A549 (cell line): Measurements from ENCODE around the gene GHITM. TPM values are rescaled to one million over a fixed set of nuclear protein-coding genes. Genes with fewer than 3 reads are reported as not detected.
A peak's percentile ranks its signal among the peaks of the same experiment; 100 is the strongest.
"Not testable (repeated sequence)": the region's sequence is repeated elsewhere in the genome, so short reads cannot be mapped to it uniquely, and the experiment has no call there.

Experiments
- ATAC-seq, 2 experiments: fragments of 200-7000 bp in 1 of 2; fragments of >200 bp in 1 of 2; cut with Nextera tagmentation in 1 of 2; cut with Tn5 transposase in 1 of 2; 3 replicates each; pipeline versions ENCODE4 v1.8.0 to v1.9.1; 2018 to 2020; ENCODE audit warnings: mild to moderate bottlenecking in 1 of 2, moderate library complexity in 1 of 2
- CTCF ChIA-PET: fragments of 300-600 bp; sonication (Branson Sonifier 250); formaldehyde crosslinking; extraction: SDS; loops from one replicate; lab custom pipeline; 2021; ENCODE audit warnings: antibody characterized with exemption, inconsistent platforms; lab: Yijun Ruan, JAX
- POLR2A ChIA-PET: fragments of 350-600 bp; formaldehyde crosslinking; extraction: SDS; loops from one replicate; lab custom pipeline; 2021; ENCODE audit warnings: antibody characterized with exemption, inconsistent platforms; lab: Yijun Ruan, JAX
- DNase-seq, 2 experiments: peaks; one replicate each; pipeline versions ENCODE4 v3.0.0 to v3.0.0-alpha.2; 2011 to 2016; ENCODE audit warnings: low read depth in 1 of 2, low spot score in 1 of 2
- FAIRE-seq: peaks from 2 replicates; lab custom pipeline; 2011; peaks lifted over from hg19 to GRCh38; lab: Jason Lieb, UNC
- H3K27ac ChIP-seq, 2 experiments: fragments of >200 bp; sonication (Bioruptor Twin); formaldehyde crosslinking; 3 replicates each; pipeline ENCODE4 v1.5.1; 2016 to 2017
- H3K4me1 ChIP-seq: fragments of >200 bp; sonication (Bioruptor Twin); formaldehyde crosslinking; 3 replicates; pipeline ENCODE4 v1.6.1; 2016
- H3K4me2 ChIP-seq: fragments of >200 bp; sonication (Bioruptor Twin); formaldehyde crosslinking; 3 replicates; pipeline ENCODE4 v1.6.1; 2016
- H3K4me3 ChIP-seq: fragments of >200 bp; sonication (Bioruptor Twin); formaldehyde crosslinking; 3 replicates; pipeline ENCODE4 v1.5.1; 2016
- H3K9me3 ChIP-seq: fragments of >200 bp; sonication (Bioruptor Twin); formaldehyde crosslinking; 3 replicates; pipeline ENCODE4 v1.6.1; 2016
- CHD2 ChIP-seq: fragments of 150-350 bp; IDR thresholded peaks from 2 replicates; pipeline ENCODE4 v1.6.1; 2014; ENCODE audit warnings: low read length; ENCODE audit not compliant: partially characterized antibody
- EHF ChIP-seq: fragments of 250-450 bp; sonication (Bioruptor Pico); IDR thresholded peaks from 2 replicates; pipeline ENCODE4 v1.5.0; 2020; ENCODE audit warnings: mild to moderate bottlenecking
- FOSL2 ChIP-seq, 2 experiments: fragments of 450-650 bp in 1 of 2; fragments of >200 bp in 1 of 2; sonication (Bioruptor Twin) in 1 of 2; formaldehyde crosslinking; IDR thresholded peaks; 2 replicates each; pipeline versions ENCODE4 v1.5.0 to v1.6.1; 2016 to 2020; ENCODE audit warnings: mild to moderate bottlenecking in 1 of 2, moderate library complexity in 1 of 2
- FOXS1 ChIP-seq: fragments of 250-450 bp; sonication (Bioruptor Pico); IDR thresholded peaks from 2 replicates; pipeline ENCODE4 v1.5.0; 2020; ENCODE audit warnings: mild to moderate bottlenecking, moderate library complexity
- HEYL ChIP-seq: fragments of 250-450 bp; sonication (Bioruptor Pico); IDR thresholded peaks from 2 replicates; pipeline ENCODE4 v1.8.0; 2021; ENCODE audit warnings: mild to moderate bottlenecking, moderate library complexity
- HOXA7 ChIP-seq: fragments of 250-450 bp; sonication (Bioruptor Pico); IDR thresholded peaks from 2 replicates; pipeline ENCODE4 v1.5.0; 2020; ENCODE audit warnings: mild to moderate bottlenecking, moderate library complexity
- NFE2L2 ChIP-seq: fragments of 150-350 bp; conservative IDR thresholded peaks from 2 replicates; pipeline ENCODE4 v1.6.1; 2014; ENCODE audit warnings: low read length
- POLR2A ChIP-seq: IDR thresholded peaks from 2 replicates; pipeline ENCODE4 v1.6.1; 2012; ENCODE audit warnings: mild to moderate bottlenecking, low read length
- RAD21 ChIP-seq, 2 experiments: fragments of >200 bp in 1 of 2; sonication (Bioruptor Twin) in 1 of 2; formaldehyde crosslinking in 1 of 2; IDR thresholded peaks in 1 of 2; conservative IDR thresholded peaks in 1 of 2; 2 replicates in 1 of 2; 3 replicates in 1 of 2; pipeline ENCODE4 v1.6.1; 2012 to 2018; ENCODE audit warnings: inconsistent platforms in 1 of 2
- RARB ChIP-seq: fragments of 250-450 bp; sonication (Bioruptor Pico); IDR thresholded peaks from 2 replicates; pipeline ENCODE4 v1.8.0; 2021; ENCODE audit warnings: mild to moderate bottlenecking, moderate library complexity
- REST ChIP-seq: fragments of 200-600 bp; sonication (generic); IDR thresholded peaks from 2 replicates; pipeline ENCODE4 v1.6.1; 2016; ENCODE audit warnings: antibody characterized with exemption, mild to moderate bottlenecking, moderate library complexity
- SMC3 ChIP-seq: fragments of >200 bp; sonication (Bioruptor Twin); formaldehyde crosslinking; IDR thresholded peaks from 3 replicates; pipeline ENCODE4 v1.6.1; 2018; ENCODE audit warnings: inconsistent platforms
- TFCP2L1 ChIP-seq: fragments of 250-450 bp; sonication (Bioruptor Pico); IDR thresholded peaks from 2 replicates; pipeline ENCODE4 v1.5.0; 2021; ENCODE audit warnings: mild to moderate bottlenecking
- ZSCAN20 ChIP-seq: fragments of 250-450 bp; sonication (Bioruptor Pico); IDR thresholded peaks from 2 replicates; pipeline ENCODE4 v1.8.0; 2022; ENCODE audit warnings: mild to moderate bottlenecking, moderate library complexity
- WGBS: methylation state at CpG from one replicate; pipeline ENCODE4 v1.1.6; 2017; ENCODE audit errors: missing lambda C conversion rate; 5-methylcytosine and 5-hydroxymethylcytosine counted together
- polyA plus RNA-seq, 4 experiments: library from polyadenylated mRNA; depleted of rRNA in 3 of 4; stranded (reverse); fragments of >200 nt; fragmentation: RNase III in 1 of 4; extraction: RNeasy Plus Mini Kit Qiagen cat#74134 plus additional on column Dnase treatment in 1 of 4; gene quantifications; 2 replicates in 3 of 4; 3 replicates in 1 of 4; pipeline ENCODE4 v1.2.3, GENCODE V29; 2011 to 2017
- TF ChIP-seq, protein P1 (sequence below): fragments of >200 bp; sonication (Bioruptor Twin); formaldehyde crosslinking; IDR thresholded peaks from 2 replicates; pipeline ENCODE4 v1.6.1; 2016
- TF ChIP-seq, protein P2 (sequence below): fragments of >200 bp; sonication (Bioruptor Twin); formaldehyde crosslinking; IDR thresholded peaks from 3 replicates; pipeline ENCODE4 v1.5.1; 2016
- TF ChIP-seq, protein P3 (sequence below): IDR thresholded peaks from 2 replicates; pipeline ENCODE4 v1.6.1; 2012; ENCODE audit warnings: low read depth, borderline replicate concordance

The GHITM gene
- polyA plus RNA-seq, 2 of the 4 experiments (the other 2 are of a cell fraction): 220 to 360 TPM

DNA sequence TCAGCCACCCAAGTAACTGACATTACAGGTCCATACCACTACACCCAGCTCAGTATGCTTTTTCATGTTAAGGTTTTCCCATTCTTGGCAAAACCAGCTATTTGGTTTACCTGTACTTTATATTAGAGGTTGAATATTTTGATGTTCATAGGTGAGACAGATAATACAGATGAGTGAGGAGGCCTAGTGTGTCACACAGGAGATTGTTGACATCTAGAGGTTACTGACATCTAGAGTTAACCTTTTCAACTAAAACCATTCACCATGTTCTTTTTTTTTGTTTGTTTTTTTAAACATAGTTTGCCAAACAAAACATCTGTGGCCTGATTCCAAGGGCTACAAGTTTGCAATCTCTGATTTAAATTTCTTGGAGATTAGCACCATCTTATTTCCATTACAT lies 8.0 kb downstream of the GHITM start:
- POLR2A ChIA-PET: interaction anchor here (1.2 to 2.0 kb wide), 2 partner anchors 9 to 10 kb away, joined by 8 to 13 read pairs; partner anchors contain the start of gene GHITM
- ATAC-seq (no peak), DNase-seq (no peak), FAIRE-seq (no peak)
- H3K9me3 ChIP-seq: no peaks in the 10 kb centered on the region
- CTCF ChIA-PET: interaction anchor here (0.7 to 2.6 kb wide), 12 partner anchors 9 to 390 kb away, joined by 3 to 15 read pairs (median 6); partner anchors contain the start of gene GHITM
- TF ChIP-seq HEYL (CRISPR knock-in tag): no peak
- TF ChIP-seq FOXS1 (CRISPR knock-in tag): no peak
- TF ChIP-seq RARB (CRISPR knock-in tag): no peak
- TF ChIP-seq CHD2: no peak
- TF ChIP-seq EHF (CRISPR knock-in tag): no peak
- TF ChIP-seq NFE2L2: no peak
- no peak for TF ChIP-seq FOSL2 (IDR thresholded peaks at IDR 0.05)
- no peak for TF ChIP-seq FOSL2 (CRISPR knock-in tag; IDR thresholded peaks at IDR 0.05)
- TF ChIP-seq ZSCAN20 (CRISPR knock-in tag): no peak
- TF ChIP-seq, protein P1, sequence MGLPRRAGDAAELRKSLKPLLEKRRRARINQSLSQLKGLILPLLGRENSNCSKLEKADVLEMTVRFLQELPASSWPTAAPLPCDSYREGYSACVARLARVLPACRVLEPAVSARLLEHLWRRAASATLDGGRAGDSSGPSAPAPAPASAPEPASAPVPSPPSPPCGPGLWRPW: no peak
- TF ChIP-seq HOXA7 (CRISPR knock-in tag): no peak
- no peak for TF ChIP-seq REST
- TF ChIP-seq, protein P2, sequence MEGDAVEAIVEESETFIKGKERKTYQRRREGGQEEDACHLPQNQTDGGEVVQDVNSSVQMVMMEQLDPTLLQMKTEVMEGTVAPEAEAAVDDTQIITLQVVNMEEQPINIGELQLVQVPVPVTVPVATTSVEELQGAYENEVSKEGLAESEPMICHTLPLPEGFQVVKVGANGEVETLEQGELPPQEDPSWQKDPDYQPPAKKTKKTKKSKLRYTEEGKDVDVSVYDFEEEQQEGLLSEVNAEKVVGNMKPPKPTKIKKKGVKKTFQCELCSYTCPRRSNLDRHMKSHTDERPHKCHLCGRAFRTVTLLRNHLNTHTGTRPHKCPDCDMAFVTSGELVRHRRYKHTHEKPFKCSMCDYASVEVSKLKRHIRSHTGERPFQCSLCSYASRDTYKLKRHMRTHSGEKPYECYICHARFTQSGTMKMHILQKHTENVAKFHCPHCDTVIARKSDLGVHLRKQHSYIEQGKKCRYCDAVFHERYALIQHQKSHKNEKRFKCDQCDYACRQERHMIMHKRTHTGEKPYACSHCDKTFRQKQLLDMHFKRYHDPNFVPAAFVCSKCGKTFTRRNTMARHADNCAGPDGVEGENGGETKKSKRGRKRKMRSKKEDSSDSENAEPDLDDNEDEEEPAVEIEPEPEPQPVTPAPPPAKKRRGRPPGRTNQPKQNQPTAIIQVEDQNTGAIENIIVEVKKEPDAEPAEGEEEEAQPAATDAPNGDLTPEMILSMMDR: no peak
- TF ChIP-seq, protein P3, sequence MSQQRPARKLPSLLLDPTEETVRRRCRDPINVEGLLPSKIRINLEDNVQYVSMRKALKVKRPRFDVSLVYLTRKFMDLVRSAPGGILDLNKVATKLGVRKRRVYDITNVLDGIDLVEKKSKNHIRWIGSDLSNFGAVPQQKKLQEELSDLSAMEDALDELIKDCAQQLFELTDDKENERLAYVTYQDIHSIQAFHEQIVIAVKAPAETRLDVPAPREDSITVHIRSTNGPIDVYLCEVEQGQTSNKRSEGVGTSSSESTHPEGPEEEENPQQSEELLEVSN: no peak
- no peak for TF ChIP-seq TFCP2L1 (CRISPR knock-in tag)
- TF ChIP-seq POLR2A: no peak
- no peak overlapping the region for H3K4me3 ChIP-seq
- no peaks in the 10 kb centered on the region; the same call in 2 of the 3 replicates for H3K4me1 ChIP-seq
- no peak overlapping the region for H3K27ac ChIP-seq
- H3K4me2 ChIP-seq: no peak overlapping the region

DNA sequence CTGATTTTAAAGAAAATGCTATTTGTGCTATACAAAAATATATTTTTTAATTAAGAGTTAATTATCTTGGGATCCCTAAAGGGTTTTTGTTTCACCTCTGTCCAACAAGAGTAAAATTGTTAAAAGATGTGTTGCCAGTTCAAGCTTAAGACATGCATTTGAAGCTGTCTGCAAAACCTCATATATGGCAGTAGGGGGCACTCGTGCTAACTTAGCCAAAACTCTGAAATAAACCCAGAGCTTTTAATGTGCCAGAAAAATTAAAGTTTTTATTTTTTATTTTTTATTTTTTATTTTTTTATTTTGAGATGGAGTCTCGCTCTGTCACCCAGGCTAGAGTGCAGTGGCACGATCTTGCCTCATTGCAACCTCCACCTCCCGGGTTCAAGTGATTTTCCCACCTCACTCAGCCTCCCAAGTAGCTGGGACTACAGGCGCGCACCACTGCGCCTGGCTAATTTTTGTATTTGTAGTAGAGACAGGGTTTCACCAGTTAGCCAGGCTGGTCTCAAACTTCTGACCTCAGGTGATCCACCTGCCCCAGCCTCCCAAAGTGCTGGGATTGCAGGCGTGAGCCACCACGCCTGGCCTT lies 8.8 kb downstream of the GHITM start:
- H3K4me1 ChIP-seq, H3K9me3 ChIP-seq, H3K4me3 ChIP-seq, H3K4me2 ChIP-seq, FAIRE-seq, H3K27ac ChIP-seq: not testable (repeated sequence)
- WGBS: 78% methylated on average over 9 of the region's 9 CpGs
- ChIA-PET CTCF (interaction anchor here (0.7 to 2.6 kb wide), 16 partner anchors 8 to 389 kb away, joined by 3 to 15 read pairs (median 4); partner anchors contain the start of gene GHITM), POLR2A (interaction anchor here (1.2 to 2.0 kb wide), 2 partner anchors 9 kb away, joined by 8 to 13 read pairs; partner anchors contain the start of gene GHITM)
- DNase-seq (peak; percentile 31 to 62), ATAC-seq (peak in 1 of 2 experiments; percentile 61; a peak in 2 of 6 replicates)
- peak; percentile 38; the same call in 2 of the 3 replicates for TF ChIP-seq SMC3
- TF ChIP-seq RAD21 (conservative IDR thresholded peaks at IDR 0.05 in 1 of 2, IDR thresholded peaks at IDR 0.05 in 1 of 2): peak; percentile 34 to 42; a peak in 2 of 5 replicates
- TF ChIP-seq, protein P2: peak; percentile 66
